GM06990 (cell line): ENCODE data around the gene OTOP2.

Experiments
- DNase-seq: peaks from one replicate; pipeline ENCODE4 v3.0.0-alpha.2; 2011; ENCODE audit not compliant: insufficient read length; ENCODE audit errors: extremely low read depth
- H3K27me3 ChIP-seq: replicated peaks from 2 replicates; pipeline ENCODE4 v1.6.0; 2011; ENCODE audit warnings: low read length; ENCODE audit not compliant: control insufficient read depth, insufficient read depth
- H3K36me3 ChIP-seq: 2 replicates; pipeline ENCODE4 v1.5.1; 2011; ENCODE audit warnings: low read length; ENCODE audit not compliant: control insufficient read depth, insufficient read depth
- H3K4me3 ChIP-seq: replicated peaks from 2 replicates; pipeline ENCODE4 v1.5.1; 2011; ENCODE audit warnings: low read depth, mild to moderate bottlenecking, control low read depth, low read length
- CTCF ChIP-seq: IDR thresholded peaks from 2 replicates; pipeline ENCODE4 v1.5.1; 2011; ENCODE audit warnings: low read length, control low read depth, mild to moderate bottlenecking, inconsistent platforms; ENCODE audit not compliant: insufficient read depth, poor library complexity, severe bottlenecking

The OTOP2 gene

GRCh38 chr17:74936470-74936799 is 12.4 kb downstream of the OTOP2 start:
- H3K27me3 ChIP-seq: no peaks in the 10 kb centered on the region; the same call in 1 of the 2 replicates
- H3K36me3 ChIP-seq: no peaks in the 10 kb centered on the region
- no peak overlapping the region for H3K4me3 ChIP-seq
- no peak for TF ChIP-seq CTCF
- no peak for DNase-seq

- Histone ChIP-seq H3K36me3 (no peaks in the 10 kb centered on the region), H3K4me3 (no peak overlapping the region), H3K27me3 (no peaks in the 10 kb centered on the region; the same call in 1 of the 2 replicates)
- DNase-seq: no peak
- TF ChIP-seq CTCF: no peak
Measured at GRCh38 chr17:74937064-74938051, 13.3 kb downstream of the OTOP2 start.

- Histone ChIP-seq H3K4me3 (no peak overlapping the region), H3K36me3 (no peaks in the 10 kb centered on the region), H3K27me3 (no peaks in the 10 kb centered on the region; the same call in 1 of the 2 replicates)
- TF ChIP-seq CTCF: no peak
- DNase-seq: no peak
Measured at GRCh38 chr17:74938194-74938950, 14.3 kb downstream of the OTOP2 start.

GRCh38 chr17:74939534-74939933 is 15.5 kb downstream of the OTOP2 start:
- TF ChIP-seq CTCF: no peak
- H3K4me3 ChIP-seq: no peak overlapping the region
- no peak for DNase-seq
- no peaks in the 10 kb centered on the region; the same call in 1 of the 2 replicates for H3K27me3 ChIP-seq
- no peaks in the 10 kb centered on the region for H3K36me3 ChIP-seq

- TF ChIP-seq CTCF: no peak
- Histone ChIP-seq H3K4me3 (no peak overlapping the region), H3K36me3 (no peaks in the 10 kb centered on the region), H3K27me3 (no peaks in the 10 kb centered on the region)
- DNase-seq: no peak
Measured at GRCh38 chr17:74941128-74941725, 17.2 kb downstream of the OTOP2 start.
